ENCODE data around the gene PLOD3. TPM values are rescaled to one million over a fixed set of nuclear protein-coding genes. Genes with fewer than 3 reads are reported as not detected.

PLOD3 gene
- total and polyA plus RNA-seq, 2 experiments from 2014 or later: 149 to 189 TPM

DNA sequence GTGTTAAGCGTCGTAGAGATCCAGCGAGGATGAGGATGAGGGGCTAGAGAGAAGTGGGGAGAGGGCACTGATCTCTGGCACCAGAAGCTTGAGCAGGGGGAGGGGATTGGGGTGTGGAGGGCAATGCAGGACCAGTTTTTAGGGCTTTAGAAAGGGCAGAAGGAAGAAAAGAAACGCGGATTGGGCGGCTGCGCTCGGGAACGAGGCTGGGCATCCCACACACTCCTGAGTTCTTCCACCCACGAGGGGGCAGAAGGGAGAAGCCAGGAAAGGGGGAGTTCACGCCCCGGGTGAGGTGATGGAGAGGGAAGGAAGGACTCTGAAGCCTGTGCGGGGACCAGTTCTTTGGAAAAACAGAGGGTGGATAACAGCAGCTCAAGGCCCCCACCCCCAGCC is 45.9 kb downstream of the PLOD3 start:
- H3K36me3 ChIP-seq (ENCODE audit: low read depth): no peaks in the 10 kb centered on the region
- H4K20me1 ChIP-seq (ENCODE audit: insufficient read depth): no peaks in the 10 kb centered on the region
- no peaks in the 10 kb centered on the region for H3K9me3 ChIP-seq (ENCODE audit: low read depth)
- no peak overlapping the region for H3K9ac ChIP-seq
- H3K9me2 ChIP-seq (ENCODE audit: insufficient read depth): no peaks in the 10 kb centered on the region
- H3K4me1 ChIP-seq (ENCODE audit: insufficient read depth): no peaks in the 10 kb centered on the region
- no peak for DNase-seq
- no peak overlapping the region for H3K27ac ChIP-seq
- no peak overlapping the region for H3K4me3 ChIP-seq
- H3K27me3 ChIP-seq (replicated peaks; ENCODE audit: insufficient read depth): peaks cover 68% of the 10 kb centered on the region
- peaks cover 9% of the 10 kb centered on the region; the same call in 1 of the 2 replicates for H3F3A ChIP-seq (ENCODE audit: insufficient read depth)
- H3K79me2 ChIP-seq (ENCODE audit: insufficient read depth): no peaks in the 10 kb centered on the region
- no peak overlapping the region for H3K4me2 ChIP-seq (ENCODE audit: unreplicated experiment)
- H2AFZ ChIP-seq: no peak overlapping the region
- TF ChIP-seq EZH2 (IDR thresholded peaks at IDR 0.05; ENCODE audit: insufficient read depth, poor library complexity, severe bottlenecking): no peak
- no peak for TF ChIP-seq EZH2phosphoT487 (IDR thresholded peaks at IDR 0.05; ENCODE audit: insufficient read depth, low read depth)
- in situ Hi-C loops (cut with MboI): no loop called here
- 0 to 2% methylated on average over 12 to 13 of the region's 13 CpGs for WGBS, 2 experiments (ENCODE audit: low coverage in 1 of 2, low lambda C conversion rate in 2 of 2, missing lambda C conversion rate in 2 of 2)

- H3K27ac ChIP-seq: no peak overlapping the region
- DNase-seq: no peak
- H2AFZ ChIP-seq: no peak overlapping the region
- no peak overlapping the region for H3K9ac ChIP-seq
- 0 out of 2 replicates have a peak, but pooled peaks cover 2% of the 10 kb centered on the region for H3K4me1 ChIP-seq (ENCODE audit: insufficient read depth)
- no peaks in the 10 kb centered on the region for H3K9me3 ChIP-seq (ENCODE audit: low read depth)
- no peaks in the 10 kb centered on the region for H3K9me2 ChIP-seq (ENCODE audit: insufficient read depth)
- H4K20me1 ChIP-seq (ENCODE audit: insufficient read depth): no peaks in the 10 kb centered on the region
- peaks cover 9% of the 10 kb centered on the region; the same call in 1 of the 2 replicates for H3F3A ChIP-seq (ENCODE audit: insufficient read depth)
- no peaks in the 10 kb centered on the region for H3K79me2 ChIP-seq (ENCODE audit: insufficient read depth)
- WGBS, 2 experiments (ENCODE audit: low coverage in 1 of 2, low lambda C conversion rate in 2 of 2, missing lambda C conversion rate in 2 of 2): 3 to 4% methylated on average over 17 of the region's 17 CpGs
- TF ChIP-seq EZH2 (IDR thresholded peaks at IDR 0.05; ENCODE audit: insufficient read depth, poor library complexity, severe bottlenecking) (no peak), EZH2phosphoT487 (IDR thresholded peaks at IDR 0.05; ENCODE audit: insufficient read depth, low read depth) (peak; percentile 62; the same call in 1 of the 2 replicates)
- in situ Hi-C loops (cut with MboI): no loop called here
- H3K4me3 ChIP-seq: no peak overlapping the region
- H3K27me3 ChIP-seq (replicated peaks; ENCODE audit: insufficient read depth): peaks cover 62% of the 10 kb centered on the region
- H3K4me2 ChIP-seq (ENCODE audit: unreplicated experiment): no peak overlapping the region
- H3K36me3 ChIP-seq (ENCODE audit: low read depth): no peaks in the 10 kb centered on the region
Measured at GRCh38 chr7:101170617-101171441, 46.6 kb downstream of the PLOD3 start.

GRCh38 chr7:101169838-101170551 is 47.4 kb downstream of the PLOD3 start:
- Histone ChIP-seq H3F3A (ENCODE audit: insufficient read depth) (peaks cover 9% of the 10 kb centered on the region; the same call in 1 of the 2 replicates), H2AFZ (no peak overlapping the region), H4K20me1 (ENCODE audit: insufficient read depth) (no peaks in the 10 kb centered on the region), H3K27me3 (replicated peaks; ENCODE audit: insufficient read depth) (peaks cover 54% of the 10 kb centered on the region), H3K9ac (no peak overlapping the region), H3K9me2 (ENCODE audit: insufficient read depth) (no peaks in the 10 kb centered on the region), H3K4me2 (ENCODE audit: unreplicated experiment) (no peak overlapping the region), H3K4me1 (ENCODE audit: insufficient read depth) (0 out of 2 replicates have a peak, but pooled peaks cover 5% of the 10 kb centered on the region), H3K27ac (no peak overlapping the region), H3K79me2 (ENCODE audit: insufficient read depth) (no peaks in the 10 kb centered on the region), H3K4me3 (no peak overlapping the region), H3K9me3 (ENCODE audit: low read depth) (no peaks in the 10 kb centered on the region), H3K36me3 (ENCODE audit: low read depth) (no peaks in the 10 kb centered on the region)
- in situ Hi-C loops (cut with MboI): no loop called here
- peak; percentile 80 for DNase-seq
- TF ChIP-seq EZH2 (IDR thresholded peaks at IDR 0.05; ENCODE audit: insufficient read depth, poor library complexity, severe bottlenecking) (peak; percentile 39), EZH2phosphoT487 (IDR thresholded peaks at IDR 0.05; ENCODE audit: insufficient read depth, low read depth) (no peak)
- WGBS, 2 experiments (ENCODE audit: low coverage in 1 of 2, low lambda C conversion rate in 2 of 2, missing lambda C conversion rate in 2 of 2): 1% methylated on average over 32 to 33 of the region's 33 CpGs

GRCh38 chr7:101169110-101169837 is 48.1 kb downstream of the PLOD3 start:
- TF ChIP-seq EZH2 (IDR thresholded peaks at IDR 0.05; ENCODE audit: insufficient read depth, poor library complexity, severe bottlenecking) (no peak), EZH2phosphoT487 (IDR thresholded peaks at IDR 0.05; ENCODE audit: insufficient read depth, low read depth) (no peak)
- 4 to 6% methylated on average over 15 to 18 of the region's 18 CpGs for WGBS, 2 experiments (ENCODE audit: low coverage in 1 of 2, low lambda C conversion rate in 2 of 2, missing lambda C conversion rate in 2 of 2)
- DNase-seq: no peak
- H3K4me2 ChIP-seq (ENCODE audit: unreplicated experiment): no peak overlapping the region
- peaks cover 49% of the 10 kb centered on the region for H3K27me3 ChIP-seq (replicated peaks; ENCODE audit: insufficient read depth)
- H3K79me2 ChIP-seq (ENCODE audit: insufficient read depth): no peaks in the 10 kb centered on the region
- 0 out of 2 replicates have a peak, but pooled peaks cover 5% of the 10 kb centered on the region for H3K4me1 ChIP-seq (ENCODE audit: insufficient read depth)
- H2AFZ ChIP-seq: no peak overlapping the region
- no peaks in the 10 kb centered on the region for H3K9me3 ChIP-seq (ENCODE audit: low read depth)
- in situ Hi-C loops (cut with MboI): no loop called here
- peaks cover 9% of the 10 kb centered on the region; the same call in 1 of the 2 replicates for H3F3A ChIP-seq (ENCODE audit: insufficient read depth)
- H3K9me2 ChIP-seq (ENCODE audit: insufficient read depth): no peaks in the 10 kb centered on the region
- H3K4me3 ChIP-seq: no peak overlapping the region
- H4K20me1 ChIP-seq (ENCODE audit: insufficient read depth): no peaks in the 10 kb centered on the region
- H3K36me3 ChIP-seq (ENCODE audit: low read depth): no peaks in the 10 kb centered on the region
- H3K9ac ChIP-seq: no peak overlapping the region
- no peak overlapping the region for H3K27ac ChIP-seq

All from GM23248 (cell line).